A673 (cell line): ENCODE results near the gene FUZ. TPM values are rescaled to one million over a fixed set of nuclear protein-coding genes. Genes with fewer than 3 reads are reported as not detected.

ENCODE experiments used
- BruUV-seq: library from RNA; stranded (reverse); fragments of 400-500 nt; replicated peaks from 2 replicates; lab custom pipeline; 2021; lab: Mats Ljungman, UMichigan
- CTCF ChIA-PET: fragments of 300-600 bp; sonication (Branson Sonifier 250); formaldehyde crosslinking; loops from one replicate; lab custom pipeline; 2022; ENCODE audit warnings: antibody characterized with exemption; lab: Charles Lee
- POLR2A ChIA-PET: fragments of 300-600 bp; sonication (Branson Sonifier 250); formaldehyde crosslinking; loops from one replicate; lab custom pipeline; 2022; ENCODE audit warnings: antibody characterized with exemption; ENCODE audit not compliant: low non-redundant PET; lab: Charles Lee
- DNase-seq: peaks from one replicate; pipeline ENCODE4 v3.0.0-alpha.2; 2015; ENCODE audit warnings: low spot score
- H3K27ac ChIP-seq: fragments of 200-600 bp; sonication (generic); 2 replicates; pipeline ENCODE4 v1.5.1; 2016; ENCODE audit warnings: mixed run types, low read depth, mild to moderate bottlenecking, mixed read lengths, antibody characterized with exemption, low read length; ENCODE audit not compliant: poor library complexity, severe bottlenecking
- H3K27me3 ChIP-seq: fragments of 200-600 bp; sonication (generic); replicated peaks from 2 replicates; pipeline ENCODE4 v1.6.1; 2017; ENCODE audit warnings: mixed run types, low read depth, mild to moderate bottlenecking, mixed read lengths, antibody characterized with exemption, low read length; ENCODE audit not compliant: insufficient read depth, poor library complexity
- H3K36me3 ChIP-seq: fragments of 200-600 bp; sonication (generic); 2 replicates; pipeline ENCODE4 v1.6.1; 2016; ENCODE audit warnings: mixed run types, mild to moderate bottlenecking, mixed read lengths, antibody characterized with exemption, low read length; ENCODE audit not compliant: insufficient read depth, poor library complexity, severe bottlenecking
- H3K4me1 ChIP-seq: fragments of 200-600 bp; sonication (generic); 2 replicates; pipeline ENCODE4 v1.6.1; 2017; ENCODE audit warnings: mixed run types, mild to moderate bottlenecking, mixed read lengths, antibody characterized with exemption, low read length; ENCODE audit not compliant: insufficient read depth, poor library complexity, severe bottlenecking
- H3K4me3 ChIP-seq: fragments of 200-600 bp; sonication (generic); 2 replicates; pipeline ENCODE4 v1.5.1; 2016; ENCODE audit warnings: low read depth, mixed run types, mild to moderate bottlenecking, mixed read lengths, low read length; ENCODE audit not compliant: poor library complexity, severe bottlenecking
- H3K9me3 ChIP-seq: fragments of 200-600 bp; sonication (generic); 2 replicates; pipeline ENCODE4 v1.6.1; 2016; ENCODE audit warnings: mixed run types, low read depth, mild to moderate bottlenecking, mixed read lengths, antibody characterized with exemption, low read length; ENCODE audit not compliant: poor library complexity, severe bottlenecking
- CTCF ChIP-seq: fragments of 300-800, 200-600 bp; sonication (generic); conservative IDR thresholded peaks from 2 replicates; pipeline ENCODE4 v1.5.1; 2017; ENCODE audit warnings: low read depth, mild to moderate bottlenecking, antibody characterized with exemption, low read length, moderate library complexity, mixed read lengths
- EZH2 ChIP-seq: fragments of 200-600 bp; sonication (generic); IDR thresholded peaks from 2 replicates; pipeline ENCODE4 v1.6.1; 2017; ENCODE audit warnings: borderline replicate concordance, low read depth, mild to moderate bottlenecking, mixed read lengths, antibody characterized with exemption, low read length; ENCODE audit not compliant: poor library complexity, severe bottlenecking
- intact Hi-C: fragments of 100-400 bp; cut with micrococcal nuclease; formaldehyde crosslinking; loops from one replicate; pipeline ENCODE4 v1.10.0; 2022; ENCODE audit not compliant: unreplicated experiment
- total RNA-seq: library from RNA; stranded (reverse); gene quantifications from 2 replicates; pipeline ENCODE4 v1.2.3, GENCODE V29; 2021

Gene FUZ
- total RNA-seq, 1 experiment from 2014 or later = 53.0 TPM

- CTCF ChIA-PET = no interaction called here
Measured at GRCh38 chr19:49836176-49837008, 23.3 kb upstream of the FUZ start.

GRCh38 chr19:49835562-49835961 lies 22.5 kb upstream of the FUZ start:
- Histone ChIP-seq H3K36me3 (peaks cover 87% of the 10 kb centered on the region), H3K27me3 (no peaks in the 10 kb centered on the region), H3K4me3 (no peak overlapping the region), H3K27ac (no peak overlapping the region), H3K4me1 (no peaks in the 10 kb centered on the region), H3K9me3 (no peaks in the 10 kb centered on the region)
- POLR2A ChIA-PET = no interaction called here
- intact Hi-C loops = no loop called here
- no peak for TF ChIP-seq EZH2
- TF ChIP-seq CTCF = no peak
- no peak for DNase-seq
- CTCF ChIA-PET = no interaction called here
- no TSS peak for BruUV-seq

More at GRCh38 chr19:49836176-49837008, 23.3 kb upstream of the FUZ start:
- Histone ChIP-seq H3K9me3 (no peaks in the 10 kb centered on the region), H3K4me3 (no peak overlapping the region), H3K27me3 (no peaks in the 10 kb centered on the region), H3K27ac (no peak overlapping the region), H3K36me3 (peaks cover 87% of the 10 kb centered on the region), H3K4me1 (no peaks in the 10 kb centered on the region)
- no TSS peak for BruUV-seq
- intact Hi-C loops = no loop called here
- POLR2A ChIA-PET = no interaction called here
- no peak for DNase-seq
- TF ChIP-seq CTCF (no peak), EZH2 (no peak)

GRCh38 chr19:49833599-49833998 lies 20.5 kb upstream of the FUZ start:
- CTCF ChIA-PET = no interaction called here
- Histone ChIP-seq H3K27ac (no peak overlapping the region), H3K36me3 (peaks cover 72% of the 10 kb centered on the region), H3K4me1 (no peaks in the 10 kb centered on the region), H3K4me3 (no peak overlapping the region), H3K27me3 (no peaks in the 10 kb centered on the region), H3K9me3 (no peaks in the 10 kb centered on the region)
- intact Hi-C loops = no loop called here
- no peak for TF ChIP-seq CTCF
- no peak for TF ChIP-seq EZH2
- DNase-seq = no peak
- POLR2A ChIA-PET = no interaction called here
- no TSS peak for BruUV-seq
